Cortex of kidney (tissue), 1 donor: ENCODE measurements around the gene WDR46.
"Not testable (repeated sequence)": the region's sequence is repeated elsewhere in the genome, so short reads cannot be mapped to it uniquely, and the experiment has no call there.

Experiments
- DNase-seq: peaks from one replicate; lab custom pipeline; 2025; lab: John Stamatoyannopoulos, UW

The WDR46 gene

GRCh38 chr6:33271117-33271467 lies 17.9 kb downstream of the WDR46 start:
- no peak for DNase-seq

DNA sequence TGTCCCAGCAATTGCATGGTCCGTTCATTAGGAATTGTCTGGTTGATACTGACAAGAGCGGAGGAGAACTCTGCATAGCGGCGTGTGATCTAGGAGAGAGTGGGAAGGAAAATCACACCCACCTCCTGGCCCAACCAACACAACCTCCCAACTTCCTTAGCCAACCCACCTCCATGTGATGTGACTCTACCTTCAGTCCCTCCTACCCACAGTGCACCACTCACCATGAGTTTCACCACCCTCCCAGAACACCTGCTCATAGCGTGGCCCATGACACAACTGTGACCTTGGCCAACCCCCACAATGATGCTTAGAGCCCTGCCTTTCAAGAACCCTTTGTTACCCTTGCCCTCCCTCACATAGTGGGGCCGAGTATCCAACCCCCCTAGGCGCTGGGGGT lies 25.0 kb downstream of the WDR46 start:
- no peak for DNase-seq

DNA sequence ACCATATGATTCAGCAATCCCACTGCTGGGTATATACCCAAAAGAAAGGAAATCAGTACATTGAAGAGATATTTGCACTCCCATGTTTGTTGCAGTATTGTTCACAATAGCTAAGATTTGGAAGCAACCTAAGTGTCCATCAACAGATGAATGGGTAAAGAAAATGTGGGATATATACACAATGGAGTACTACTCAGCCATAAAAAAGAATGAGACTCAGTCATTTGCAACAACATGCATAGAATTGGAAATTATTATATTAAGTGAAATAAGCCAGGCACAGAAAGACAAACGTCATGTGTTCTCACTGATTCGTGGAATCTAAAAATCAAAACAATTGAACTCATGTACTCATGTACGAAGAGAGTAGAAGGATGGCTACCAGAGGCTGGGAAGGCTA lies 26.5 kb downstream of the WDR46 start:
- not testable (repeated sequence) for DNase-seq

DNA sequence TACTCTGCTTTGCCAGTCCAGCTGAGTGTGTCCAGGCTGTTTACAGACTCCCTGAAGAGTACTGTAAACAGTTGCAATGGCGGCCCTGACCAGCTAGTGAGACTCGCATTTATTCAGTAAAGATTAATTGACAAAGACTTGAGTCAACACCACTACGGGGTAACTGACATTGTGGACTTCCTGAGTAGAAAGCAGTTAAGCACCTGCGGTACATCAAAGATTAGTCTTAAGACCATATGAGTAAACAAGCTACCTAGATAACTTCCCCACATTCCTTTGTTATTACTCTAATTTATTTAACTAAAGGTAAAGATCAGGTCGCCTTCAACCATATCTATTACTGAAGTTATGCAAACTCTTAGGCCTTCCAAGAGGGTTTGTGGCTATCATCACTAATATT lies 30.0 kb downstream of the WDR46 start:
- no peak for DNase-seq

- DNase-seq: no peak
Observed at GRCh38 chr6:33254591-33254990, 34.4 kb downstream of the WDR46 start.

DNA sequence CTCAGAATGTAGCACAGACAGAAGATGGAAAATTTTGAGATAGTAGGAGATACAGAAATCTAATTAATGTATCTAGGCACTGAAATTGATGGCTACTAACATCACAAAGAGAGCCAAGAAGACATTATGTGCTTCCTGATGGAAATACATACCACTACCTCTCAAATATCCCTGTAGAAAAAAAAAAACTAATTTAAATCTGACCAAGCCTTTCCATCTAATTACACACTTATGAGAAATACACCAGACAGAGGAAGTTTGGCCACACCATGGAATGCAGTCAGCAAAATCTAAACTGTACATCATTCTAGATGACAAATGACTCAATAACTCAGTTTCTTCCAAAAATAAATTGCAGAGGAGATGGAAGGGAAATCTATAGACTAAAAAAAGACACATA lies 36.3 kb downstream of the WDR46 start:
- DNase-seq: no peak

GRCh38 chr6:33251395-33252012 lies 37.5 kb downstream of the WDR46 start:
- DNase-seq: no peak

DNA sequence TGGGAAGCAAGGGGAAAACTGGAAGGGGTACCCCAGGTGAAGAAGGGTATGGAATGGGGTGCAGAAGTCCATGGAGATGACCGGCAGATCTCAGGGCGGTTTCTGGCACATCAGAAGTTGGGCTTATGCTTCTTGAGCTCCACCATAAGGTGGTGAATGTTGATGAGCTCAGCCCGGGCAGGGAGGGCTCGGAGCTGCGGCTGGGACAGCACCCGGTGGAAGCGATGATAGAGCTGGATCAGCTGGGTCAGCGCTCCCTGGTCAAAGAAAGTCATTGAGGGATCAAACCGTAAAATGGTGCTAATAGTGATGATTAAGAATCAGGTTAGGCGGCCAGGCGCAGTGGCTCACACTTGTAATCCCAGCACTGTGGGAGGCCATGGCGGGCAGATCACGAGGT lies 38.3 kb downstream of the WDR46 start:
- no peak for DNase-seq

DNA sequence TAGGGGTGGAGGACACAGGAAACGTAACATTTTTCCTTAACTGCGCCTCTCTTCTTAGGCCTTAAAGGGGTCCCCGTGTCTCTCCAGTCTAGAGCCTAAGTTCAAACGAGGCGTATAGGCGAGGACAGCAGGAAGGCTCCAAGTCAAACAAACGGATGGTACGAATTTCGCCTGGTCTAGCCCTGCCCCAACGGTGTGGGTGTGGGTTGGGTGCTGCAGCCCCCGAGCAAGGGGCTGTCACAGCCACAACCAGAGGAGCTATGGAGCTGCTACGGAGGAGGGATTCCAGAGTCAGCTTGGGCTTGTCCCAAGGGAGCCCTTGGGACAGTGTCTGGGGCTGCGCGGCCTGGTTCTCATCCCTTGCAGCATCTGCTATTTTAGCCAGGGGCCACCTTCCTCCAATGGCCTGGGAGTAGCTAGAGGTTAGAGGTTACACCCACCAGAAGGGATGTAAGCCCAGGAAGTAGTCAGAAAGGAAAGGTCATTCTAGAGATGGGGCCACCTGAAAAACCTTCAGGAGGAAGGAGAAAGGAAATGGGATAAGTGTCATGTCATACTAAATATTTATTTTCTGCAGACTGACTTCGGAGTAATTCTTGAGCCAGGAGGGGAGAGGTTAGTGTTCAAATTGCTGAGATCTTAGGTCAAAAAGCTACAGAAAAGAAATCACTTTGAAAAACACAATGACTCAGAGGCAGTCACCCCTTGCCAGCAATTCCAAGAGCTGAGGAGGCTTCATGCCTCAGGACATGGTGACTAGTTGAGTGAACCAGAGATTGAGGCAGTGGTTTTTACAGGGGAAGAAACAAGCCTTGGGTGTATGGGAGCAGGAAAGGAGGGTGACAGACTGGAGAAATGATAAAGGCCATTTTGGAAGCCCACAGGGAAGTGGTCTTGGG lies 39.1 kb downstream of the WDR46 start:
- DNase-seq: no peak

DNA sequence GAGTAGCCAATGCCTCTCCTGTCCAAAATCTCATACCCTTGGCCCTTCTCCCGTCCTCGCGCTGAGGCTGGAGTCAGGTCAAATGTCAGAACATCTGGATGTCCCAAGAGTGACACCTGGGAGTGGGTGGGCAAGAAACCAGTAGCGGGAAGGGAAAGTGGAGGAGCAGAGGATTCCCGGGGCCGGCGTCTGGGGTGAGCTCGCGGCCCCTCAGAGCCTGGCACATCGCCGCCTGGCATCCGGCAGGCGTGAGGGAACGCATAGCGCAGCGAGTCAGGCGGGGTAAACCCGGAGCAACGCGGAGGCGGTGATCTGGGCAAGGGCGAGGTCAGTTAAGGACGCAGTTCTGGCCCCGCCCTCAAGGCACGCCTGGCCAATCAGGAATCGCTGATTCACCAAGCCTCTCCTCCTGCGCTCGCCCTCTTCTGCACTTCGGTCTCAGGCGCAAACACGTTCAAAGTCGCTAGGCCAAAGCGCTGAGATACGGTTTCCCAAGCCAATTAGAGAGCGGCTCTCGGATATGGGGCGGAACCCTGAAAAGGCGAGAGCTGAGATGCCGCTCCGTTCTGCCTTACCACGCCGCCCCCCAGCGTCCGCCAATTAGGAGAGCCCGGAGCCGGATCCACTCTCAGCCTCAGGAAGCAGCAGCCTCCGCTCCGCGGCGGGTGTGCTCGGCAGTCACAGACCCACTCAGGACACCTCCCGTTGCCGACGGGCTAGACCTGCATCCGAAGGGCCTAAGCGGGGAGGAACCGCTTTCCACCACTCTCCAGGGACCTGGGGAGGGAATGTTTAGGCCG lies 39.9 kb downstream of the WDR46 start:
- peak; percentile 70 for DNase-seq

GRCh38 chr6:33248643-33248931 lies 40.5 kb downstream of the WDR46 start:
- DNase-seq: no peak

DNA sequence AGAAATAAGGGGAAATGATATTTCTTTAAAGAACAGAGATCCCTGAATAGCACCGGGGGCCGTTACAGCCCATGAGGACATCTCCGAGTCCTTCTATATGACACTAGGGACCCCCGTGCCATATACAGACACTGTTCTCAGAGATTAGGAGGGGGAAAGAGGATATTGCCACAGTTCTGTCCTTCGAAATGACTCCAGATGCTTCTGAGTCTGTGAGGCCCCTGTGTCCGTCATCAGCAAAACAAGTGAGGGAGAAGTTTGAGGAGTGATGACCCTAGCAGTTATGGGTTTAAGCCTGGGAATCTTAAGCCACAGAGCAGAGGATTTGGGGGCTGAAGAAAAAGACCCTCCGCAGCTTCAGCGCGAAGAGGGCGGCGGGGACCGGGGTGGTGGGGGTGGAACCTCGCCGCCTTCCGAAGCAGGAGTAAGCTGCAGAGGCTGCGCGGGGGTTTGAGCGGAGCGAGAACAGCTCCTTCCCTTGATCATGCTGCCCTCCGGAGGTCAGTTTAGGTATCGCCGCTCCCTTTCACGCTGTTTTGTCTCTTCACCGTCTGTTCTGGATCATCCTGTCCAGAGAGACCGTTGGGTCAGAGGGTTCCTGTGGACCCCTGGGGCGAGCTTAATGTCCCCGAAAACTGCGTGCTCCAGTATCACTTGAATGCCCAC lies 40.9 kb downstream of the WDR46 start:
- peak; percentile 16 for DNase-seq

DNA sequence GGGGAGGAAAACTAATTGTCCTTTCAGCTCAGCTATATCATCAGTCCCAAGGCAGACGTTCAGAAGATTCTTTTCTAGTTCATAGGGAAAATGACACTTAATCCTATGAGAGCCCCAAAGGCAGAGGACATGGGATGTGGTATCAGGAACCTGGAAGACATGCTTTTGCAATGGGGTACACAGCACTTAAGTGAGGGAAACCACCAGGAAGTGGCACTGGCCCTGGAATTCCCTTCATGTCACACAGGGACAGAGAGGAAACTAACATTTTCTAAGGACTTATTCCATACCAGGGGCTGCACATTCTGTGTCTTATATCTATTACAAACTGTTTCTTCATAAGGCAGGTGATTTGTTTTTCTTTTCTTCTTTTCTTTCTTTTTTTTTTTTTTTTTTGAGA lies 45.6 kb downstream of the WDR46 start:
- no peak for DNase-seq

- no peak for DNase-seq
Observed at GRCh38 chr6:33241968-33242367, 47.1 kb downstream of the WDR46 start.

DNA sequence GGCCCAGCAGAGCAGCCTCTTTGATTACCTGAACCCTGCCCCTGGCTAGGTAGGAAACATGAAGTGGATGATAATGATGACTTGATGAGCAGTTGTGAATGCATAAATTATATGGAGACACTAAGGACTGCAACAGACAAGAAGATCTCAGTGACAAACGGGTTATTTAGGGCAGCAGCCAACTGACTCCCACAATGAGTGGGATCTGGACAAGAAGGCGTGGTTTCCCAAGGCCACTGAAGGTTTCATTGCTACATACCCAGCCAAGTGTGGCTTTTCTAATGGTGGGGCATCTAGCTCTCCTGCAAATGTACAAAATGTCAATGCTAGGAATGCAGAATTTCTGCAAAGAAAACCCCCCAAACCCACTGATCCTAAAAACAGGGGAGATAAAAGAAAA lies 51.3 kb downstream of the WDR46 start:
- DNase-seq: no peak

- no peak for DNase-seq
Observed at GRCh38 chr6:33236852-33237251, 52.2 kb downstream of the WDR46 start.

DNA sequence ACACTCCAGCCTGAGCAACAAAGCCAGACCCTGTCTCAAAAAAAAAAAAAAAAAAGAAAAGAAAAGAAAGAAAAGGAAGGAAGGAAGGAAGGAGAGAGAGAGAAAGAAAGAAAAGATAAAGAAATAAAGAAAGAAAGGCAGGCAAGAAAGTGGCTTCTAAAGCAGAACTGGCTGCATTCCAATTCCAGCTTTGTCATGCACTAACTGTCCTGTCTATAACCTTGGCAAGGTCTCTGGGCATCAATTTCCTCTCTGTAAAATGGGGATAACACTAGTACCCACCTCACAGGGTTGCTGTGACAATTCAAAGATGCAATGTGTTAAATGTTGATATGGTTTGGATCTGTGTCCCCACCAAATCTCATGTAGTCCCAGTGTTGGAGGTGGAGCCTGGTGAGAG lies 52.7 kb downstream of the WDR46 start:
- DNase-seq: no peak

DNA sequence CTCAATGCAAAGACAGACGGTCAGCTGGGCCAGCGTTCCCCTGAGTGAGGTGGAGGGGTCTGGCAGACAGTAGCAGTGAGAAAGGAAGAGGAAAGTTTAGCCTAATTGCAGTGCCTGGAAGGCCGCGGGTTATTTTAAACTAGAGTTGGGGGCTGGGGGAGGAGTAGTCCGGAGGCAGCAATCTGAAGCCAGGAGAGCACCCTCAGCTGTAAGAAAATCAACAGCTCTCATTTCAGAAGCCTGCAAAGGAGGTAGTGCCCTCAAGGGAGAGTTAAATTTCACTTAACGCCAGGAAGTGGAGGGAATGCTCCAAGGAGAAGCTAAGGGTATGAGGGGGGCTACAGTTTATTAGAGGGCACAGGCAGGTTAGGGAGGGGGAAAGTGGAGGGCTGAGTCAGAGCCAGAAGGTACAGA lies 53.8 kb downstream of the WDR46 start:
- no peak for DNase-seq
